NCI-H2107 treated with DMSO at 0.1 percent for 48 hours (cell line): ENCODE data around the gene MEGF8.

Source experiments
- DNase-seq: peaks from one replicate; lab custom pipeline; 2025; ENCODE audit not compliant: unreplicated experiment; lab: John Stamatoyannopoulos, UW

Gene MEGF8

GRCh38 chr19:42410371-42410770, 84.9 kb downstream of the MEGF8 start:
- DNase-seq = no peak

- DNase-seq = no peak
Measured at GRCh38 chr19:42411581-42412178, 86.2 kb downstream of the MEGF8 start.

GRCh38 chr19:42412227-42412626, 86.8 kb downstream of the MEGF8 start:
- DNase-seq = no peak

- DNase-seq = no peak
Measured at GRCh38 chr19:42412661-42413076, 87.2 kb downstream of the MEGF8 start.

GRCh38 chr19:42419309-42419708, 93.9 kb downstream of the MEGF8 start:
- no peak for DNase-seq

GRCh38 chr19:42420055-42420544, 94.7 kb downstream of the MEGF8 start:
- DNase-seq = no peak

GRCh38 chr19:42421101-42421500, 95.7 kb downstream of the MEGF8 start:
- DNase-seq = no peak

GRCh38 chr19:42421591-42422031, 96.2 kb downstream of the MEGF8 start:
- no peak for DNase-seq

GRCh38 chr19:42422092-42422900, 96.9 kb downstream of the MEGF8 start:
- no peak for DNase-seq

GRCh38 chr19:42422901-42423461, 97.5 kb downstream of the MEGF8 start:
- DNase-seq = peak; percentile 42

- DNase-seq = peak; percentile 24
Measured at GRCh38 chr19:42423462-42424344, 98.3 kb downstream of the MEGF8 start.

- DNase-seq = no peak
Measured at GRCh38 chr19:42424345-42424707, 98.9 kb downstream of the MEGF8 start.

GRCh38 chr19:42424712-42425131, 99.3 kb downstream of the MEGF8 start:
- DNase-seq = no peak

- peak; percentile 66 for DNase-seq
Measured at GRCh38 chr19:42426643-42427042, 101.2 kb downstream of the MEGF8 start.

GRCh38 chr19:42427313-42427712, 101.9 kb downstream of the MEGF8 start, which contains the start of gene LIPE:
LIPE (minus strand) TSS chr19:42427388; CDS start chr19:42427149, 239 bp downstream.
- DNase-seq = no peak
